Caki2 (cell line): Measurements from ENCODE around the gene HRH1. TPM values are rescaled to one million over a fixed set of nuclear protein-coding genes. Genes with fewer than 3 reads are reported as not detected.
"Not testable (repeated sequence)": the region's sequence is repeated elsewhere in the genome, so short reads cannot be mapped to it uniquely, and the experiment has no call there.

Source experiments
- DNase-seq: peaks from one replicate; pipeline ENCODE4 v3.0.0-alpha.2; 2015; ENCODE audit warnings: low read depth
- in situ Hi-C: cut with HindIII; loops from 2 replicates; pipeline ENCODE4 v1.10.0; 2016; ENCODE audit warnings: low sequenced_read_pairs, low pct_unique_long_range_greater_than_20kb, mixed read lengths
- total RNA-seq: library from RNA; depleted of rRNA; stranded (reverse); fragments of >200 nt; shearing (Covaris generic); gene quantifications from 2 replicates; pipeline ENCODE4 v1.2.3, GENCODE V29; 2014; ENCODE audit warnings: low replicate concordance

HRH1 gene
- total RNA-seq, 1 experiment from 2014 or later: 9.4 TPM

DNA sequence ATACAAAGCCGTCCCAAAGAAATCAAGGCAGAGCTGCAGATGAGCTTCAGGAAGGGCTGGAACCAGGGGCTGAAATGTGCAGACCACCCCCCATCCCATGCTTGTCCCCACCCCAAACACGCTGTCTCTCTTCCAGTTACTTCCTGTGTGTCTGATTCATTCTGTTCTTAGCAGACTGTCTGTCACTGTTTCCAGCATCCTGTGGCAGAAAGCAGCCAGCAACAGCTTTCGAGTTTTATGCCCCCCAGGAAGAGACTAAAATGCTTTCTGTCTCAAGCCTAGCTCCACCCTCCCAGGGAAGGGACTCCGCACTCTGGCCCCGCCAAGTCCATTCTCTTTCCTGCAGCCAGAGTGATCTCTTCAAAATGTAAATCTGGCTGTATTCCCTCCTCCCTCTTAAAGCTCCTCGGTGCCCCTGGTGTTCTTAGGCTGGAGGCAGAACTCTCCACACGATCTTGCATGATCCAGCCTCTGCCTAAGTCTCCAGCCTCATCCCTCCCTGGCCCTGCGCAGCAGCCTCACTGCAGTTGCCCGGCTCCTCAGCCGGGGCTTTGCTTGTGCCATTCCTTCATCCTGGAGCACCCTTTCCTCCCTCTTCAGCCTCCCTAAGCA, 41.5 kb downstream of the HRH1 start:
- in situ Hi-C loops: no loop called here

DNA sequence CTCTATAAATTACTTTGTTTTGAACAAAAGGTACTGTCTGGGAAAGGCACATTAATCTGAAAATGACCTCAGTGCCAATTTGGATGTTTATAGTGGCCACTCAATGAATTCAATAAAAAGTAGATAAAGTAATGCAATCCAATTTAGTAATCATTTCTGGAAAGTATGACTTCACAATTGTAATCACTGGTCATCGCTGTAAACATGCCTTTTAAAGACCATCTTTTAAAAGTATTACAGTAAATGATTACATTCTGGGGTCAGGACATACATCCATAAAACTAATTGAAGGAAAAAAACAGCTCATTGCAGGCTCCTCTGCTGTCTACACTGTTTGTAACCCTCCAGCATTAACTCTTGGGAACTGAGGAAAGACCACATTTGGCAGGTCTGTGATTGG, 43.2 kb downstream of the HRH1 start:
- no peak for DNase-seq
- in situ Hi-C loops: no loop called here

More for the DNA sequence above, 41.5 kb downstream of the HRH1 start:
- no peak for DNase-seq

DNA sequence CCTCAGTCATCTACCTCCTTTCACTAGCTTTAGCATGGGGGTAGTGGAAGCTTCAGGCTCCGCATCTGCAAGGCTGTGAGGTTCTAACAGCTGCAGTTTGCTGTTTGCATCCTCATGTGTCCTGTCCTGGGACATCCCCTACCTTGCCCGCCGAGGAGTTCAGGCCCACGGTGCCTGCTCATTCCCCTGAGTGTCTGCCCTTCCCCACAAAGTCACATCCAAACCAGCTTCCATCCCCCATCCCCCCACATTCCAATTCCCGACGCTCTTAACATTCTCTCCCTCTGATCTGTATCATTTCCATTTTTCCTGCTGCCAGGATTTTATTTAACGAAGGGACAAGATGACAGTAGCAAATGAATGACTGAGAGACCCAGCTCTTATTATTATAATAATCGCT, 43.8 kb downstream of the HRH1 start:
- in situ Hi-C loops: no loop called here
- no peak for DNase-seq

DNA sequence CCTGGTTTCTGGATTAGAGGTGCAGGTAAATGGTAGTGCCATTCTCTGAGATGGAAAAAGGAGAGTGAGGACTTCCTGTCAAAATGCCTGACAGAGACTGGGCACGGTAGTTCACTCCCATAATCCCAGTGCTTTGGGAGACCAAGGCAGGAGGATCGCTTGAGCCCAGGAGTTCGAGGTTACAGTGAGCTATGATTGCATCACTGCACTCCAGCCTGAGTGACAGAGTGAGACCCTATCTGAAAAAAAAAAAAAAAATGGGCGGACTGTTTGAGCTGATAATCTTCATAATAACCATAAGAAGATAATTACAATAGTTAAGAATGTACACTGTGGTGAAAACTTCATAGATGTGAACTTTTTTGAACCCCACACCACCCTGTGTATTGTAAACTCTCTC, 44.2 kb downstream of the HRH1 start:
- DNase-seq: no peak
- in situ Hi-C loops: no loop called here

DNA sequence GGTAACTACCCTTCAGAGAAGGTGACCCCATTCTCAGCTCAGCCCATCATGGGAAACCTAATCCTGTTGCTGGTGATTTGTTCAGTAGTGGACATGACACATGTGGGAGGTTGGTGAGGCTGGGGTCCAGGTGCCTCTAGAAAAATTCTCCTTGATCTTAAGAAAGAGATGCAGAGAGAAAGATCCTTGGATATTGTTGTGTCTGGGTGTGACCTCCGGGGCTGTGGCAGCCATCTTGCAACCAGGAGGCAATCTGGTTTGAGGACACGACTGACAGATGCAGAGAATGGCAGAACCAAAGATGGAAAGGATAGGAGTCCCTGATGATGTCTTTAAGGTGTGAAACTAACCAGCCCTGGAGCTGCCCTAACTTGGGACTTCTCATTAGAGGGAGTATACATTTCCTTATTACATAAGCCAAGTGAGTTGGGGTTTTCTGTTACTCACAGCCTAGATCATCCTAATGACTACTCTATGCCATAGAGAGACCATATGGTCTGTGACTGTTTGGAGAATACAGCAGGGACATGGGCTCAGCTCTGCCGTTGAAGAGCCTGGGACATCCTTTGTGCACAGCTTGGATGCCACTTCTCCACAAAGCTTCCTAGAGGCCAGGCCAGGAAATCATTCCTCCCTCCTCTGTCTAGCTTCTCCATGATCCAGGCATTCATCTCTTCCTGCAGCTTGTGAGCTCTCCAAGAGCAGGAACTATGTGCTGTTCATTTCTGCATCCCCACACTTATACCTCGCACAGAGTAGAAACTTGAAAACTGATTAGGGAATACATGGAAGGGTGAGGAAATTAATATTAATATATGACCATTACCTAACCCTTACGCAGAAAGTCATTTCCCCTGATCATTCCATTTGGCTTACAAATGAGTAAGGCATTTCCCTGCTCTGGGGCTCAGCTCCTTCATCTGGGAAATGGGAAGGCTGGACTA, 45.9 kb downstream of the HRH1 start:
- in situ Hi-C loops: no loop called here
- no peak for DNase-seq

DNA sequence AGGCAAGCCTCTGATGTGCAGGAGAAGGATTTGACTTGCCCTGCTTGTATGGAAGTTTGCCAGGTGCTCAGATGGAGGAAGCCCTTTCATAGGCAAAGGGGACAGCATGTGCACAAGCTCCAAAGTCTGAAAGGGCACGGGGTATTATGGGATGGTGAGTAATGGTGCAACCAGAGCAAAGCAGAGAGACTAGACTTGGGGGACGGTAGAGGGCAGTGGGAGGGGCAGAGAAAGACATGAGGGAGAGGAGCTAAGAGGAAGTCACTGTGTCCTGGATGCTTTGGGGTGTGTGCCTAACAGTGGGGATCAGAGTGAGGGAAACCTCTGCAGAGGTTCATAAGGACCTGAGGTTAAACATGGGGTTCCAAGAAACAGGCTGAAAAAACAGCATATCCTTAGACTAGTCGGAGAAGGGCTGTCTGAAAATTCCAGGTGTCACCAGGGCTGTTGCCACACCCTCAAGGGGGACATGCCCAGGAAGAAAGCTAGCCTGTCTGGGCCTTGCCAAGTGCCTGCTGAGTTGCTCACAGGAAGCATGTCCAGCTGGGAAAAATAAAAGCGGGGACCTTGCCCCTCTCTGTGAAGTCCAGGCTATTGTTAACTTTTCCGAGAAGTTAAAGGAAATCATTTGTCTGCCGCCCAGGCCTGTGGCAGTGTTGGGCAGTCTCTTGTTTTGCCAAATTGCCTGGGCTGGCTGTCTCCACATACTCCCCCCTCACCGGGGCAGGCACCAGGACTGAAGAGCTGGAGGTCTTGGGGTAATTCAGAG, 47.1 kb downstream of the HRH1 start:
- DNase-seq: no peak
- in situ Hi-C loops: no loop called here

DNA sequence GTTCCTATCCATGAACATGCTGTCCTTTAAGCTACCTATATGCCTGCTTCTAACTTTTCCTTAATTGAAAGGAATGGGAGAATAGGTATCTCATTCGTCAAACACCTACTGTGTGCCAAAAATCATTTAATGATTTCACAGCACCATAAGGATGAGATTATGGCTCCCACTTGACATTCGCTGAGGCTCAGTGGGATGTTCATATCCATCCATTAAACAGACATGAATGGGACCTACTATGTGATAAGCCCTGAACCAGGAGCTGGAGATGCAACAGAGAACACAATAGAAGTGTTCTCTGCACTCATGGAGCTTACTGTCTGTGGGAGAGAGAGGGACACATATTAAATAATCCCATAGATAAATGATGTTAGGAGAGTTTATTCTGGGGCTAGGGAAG, 49.7 kb downstream of the HRH1 start:
- in situ Hi-C loops: no loop called here
- DNase-seq: no peak

DNA sequence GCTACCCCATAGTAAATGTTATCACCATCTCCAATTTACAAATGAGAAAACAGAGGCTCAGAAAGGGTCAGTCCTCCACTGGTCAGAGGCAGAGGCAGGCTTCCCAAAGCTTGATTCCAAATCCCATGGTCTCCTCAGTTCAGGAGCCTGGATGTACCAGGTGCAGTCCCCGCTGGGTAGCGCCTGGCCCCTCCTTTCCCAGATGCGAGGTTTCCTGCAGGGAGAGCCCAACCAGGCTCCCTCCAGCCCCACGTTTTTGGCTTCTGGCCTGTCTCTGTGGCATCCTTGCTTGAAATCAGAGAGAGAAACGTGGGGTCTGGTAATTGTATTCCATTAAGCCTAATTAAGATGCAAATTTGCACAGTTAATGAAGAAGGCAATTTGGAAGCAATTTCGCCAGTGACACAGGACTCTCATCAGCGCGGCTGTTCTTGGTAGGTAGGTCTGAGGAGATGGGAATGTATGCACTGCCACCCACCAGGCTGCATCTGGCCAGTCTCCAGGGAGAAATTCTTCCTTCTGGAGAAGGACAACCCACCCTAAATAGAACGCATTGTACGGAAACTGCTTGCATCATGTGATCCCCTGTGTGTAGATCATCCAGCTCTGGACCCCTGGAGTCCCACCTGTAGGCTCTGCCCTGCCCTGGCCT, 50.5 kb downstream of the HRH1 start:
- in situ Hi-C loops: no loop called here
- DNase-seq: no peak

DNA sequence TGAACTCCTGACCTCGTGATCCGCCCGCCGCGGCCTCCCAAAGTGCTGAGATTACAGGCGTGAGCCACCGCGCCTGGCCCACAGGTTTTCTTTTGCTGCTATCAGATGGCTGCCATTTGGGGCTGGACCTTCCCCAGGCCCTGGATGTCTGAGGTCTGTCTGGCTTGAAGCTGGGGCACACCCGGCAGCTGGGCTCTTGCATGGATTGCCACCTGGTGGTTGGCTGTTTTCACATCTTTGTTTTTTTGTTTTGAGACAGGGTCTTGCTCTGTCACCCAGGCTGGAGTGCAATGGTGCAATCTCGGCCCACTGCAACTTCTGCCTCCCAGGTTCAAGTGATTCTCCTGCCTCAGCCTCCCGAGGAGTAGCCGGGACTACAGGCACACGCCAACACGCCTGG, 51.6 kb downstream of the HRH1 start:
- in situ Hi-C loops, DNase-seq: not testable (repeated sequence)

DNA sequence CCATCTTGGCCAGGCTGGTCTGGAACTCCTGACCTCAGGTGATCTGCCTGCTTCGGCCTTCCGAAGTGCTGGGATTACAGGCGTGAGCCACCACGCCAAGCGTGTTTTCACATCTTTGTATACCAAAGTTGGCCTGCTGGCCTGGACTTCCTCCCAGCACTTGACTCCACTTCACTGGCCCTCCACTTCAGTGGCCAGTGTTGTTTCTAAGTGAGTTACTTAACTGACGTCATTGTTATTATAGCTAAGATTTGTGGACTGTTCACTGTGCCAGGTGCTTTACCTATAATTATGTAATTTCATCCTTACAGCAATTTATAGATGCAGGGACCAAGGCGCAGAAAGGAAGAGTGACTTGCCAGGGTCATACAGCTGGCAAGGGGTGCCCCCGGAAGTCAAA, 52.0 kb downstream of the HRH1 start:
- in situ Hi-C loops: no loop called here
- DNase-seq: no peak

DNA sequence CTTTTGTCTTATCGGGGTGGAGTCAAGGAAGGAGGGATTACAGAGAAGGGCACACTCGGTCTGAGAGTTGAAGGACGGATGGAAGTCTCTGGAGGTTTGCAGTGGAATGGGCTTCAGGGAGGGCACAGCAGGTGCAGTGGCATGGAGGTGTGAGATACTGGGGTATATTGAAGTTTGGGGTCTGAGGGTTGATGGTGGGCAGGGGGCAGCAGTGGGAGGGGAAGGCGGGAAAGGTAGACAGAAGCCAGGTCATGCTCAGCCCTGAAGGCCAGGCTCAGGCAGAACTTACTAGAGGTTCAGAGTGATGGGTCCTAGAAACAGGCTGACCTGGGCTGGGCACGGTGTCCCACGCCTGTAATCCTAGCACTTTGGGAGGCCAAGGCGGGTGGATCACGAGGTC, 52.7 kb downstream of the HRH1 start:
- no peak for DNase-seq
- in situ Hi-C loops: no loop called here

DNA sequence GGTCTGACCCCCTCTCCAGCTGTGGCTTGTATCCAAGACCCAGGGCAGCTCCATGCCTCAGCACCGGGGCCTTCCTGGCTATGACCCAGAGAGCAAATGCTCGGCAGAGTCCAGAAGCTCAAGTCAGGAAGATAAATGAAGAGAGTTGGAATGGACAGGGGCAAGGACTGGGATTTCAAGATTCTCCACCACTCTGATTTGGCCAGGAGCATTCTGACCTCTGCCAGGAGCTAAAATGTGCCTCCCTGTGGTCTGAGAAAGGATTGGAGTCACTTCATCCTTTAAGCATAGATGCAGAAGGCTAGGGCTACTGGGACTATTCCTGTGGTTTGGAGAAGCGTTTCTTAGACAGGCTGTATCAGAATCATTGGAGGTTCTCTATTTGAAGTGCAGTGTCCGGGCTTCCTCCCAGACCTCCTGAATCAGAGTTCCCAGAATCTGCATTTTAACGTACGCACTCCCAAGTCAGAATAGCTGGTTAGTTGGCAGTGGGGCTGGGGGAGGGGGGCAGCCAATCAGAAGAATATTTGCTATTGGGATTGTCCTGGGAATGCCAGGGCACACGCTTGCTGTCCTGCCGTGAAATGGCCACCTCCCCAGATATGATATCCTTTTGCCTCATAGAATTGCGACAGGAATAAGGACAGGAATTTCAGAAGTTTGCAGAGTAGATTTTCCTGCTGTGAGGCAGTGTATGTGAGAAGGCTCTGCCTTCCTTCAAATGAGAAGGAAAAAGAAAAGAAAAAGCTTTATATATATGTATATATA, 57.4 kb downstream of the HRH1 start:
- DNase-seq: no peak

DNA sequence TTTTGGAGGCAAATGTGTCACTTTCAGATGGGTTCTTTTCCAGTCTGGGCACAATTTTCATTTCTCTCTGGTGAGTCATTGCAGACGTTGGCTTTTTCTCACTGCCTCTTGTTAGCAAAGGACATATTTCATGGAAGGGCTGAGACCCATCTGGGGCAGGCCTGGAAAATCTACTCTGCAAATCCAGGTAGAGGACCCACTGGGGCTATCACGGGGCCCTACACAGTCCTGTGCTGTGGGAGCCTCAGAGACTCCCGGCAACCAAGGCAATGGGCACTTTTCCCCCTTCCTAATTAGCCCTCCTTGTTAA, 58.0 kb downstream of the HRH1 start:
- in situ Hi-C loops: no loop called here
- no peak for DNase-seq

More for the DNA sequence above, 57.4 kb downstream of the HRH1 start:
- in situ Hi-C loops: no loop called here

DNA sequence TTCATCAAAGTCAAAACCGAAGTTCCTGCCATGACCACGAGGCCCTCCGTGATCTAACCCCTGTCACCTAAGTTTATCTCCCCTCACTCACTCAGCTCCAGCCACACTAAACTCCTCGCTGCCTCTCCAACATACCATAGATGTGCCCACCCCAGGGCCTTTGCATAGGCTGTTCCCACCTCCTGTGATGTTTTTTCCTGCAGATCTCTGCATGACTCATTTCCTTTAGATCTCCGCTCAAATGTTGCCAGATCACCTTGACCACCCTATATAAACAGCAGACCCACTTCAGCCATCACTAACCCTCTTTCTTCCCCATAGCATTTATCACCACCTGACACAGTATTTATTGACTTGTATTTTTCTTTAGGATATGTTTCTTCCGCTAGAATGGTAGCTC, 58.5 kb downstream of the HRH1 start:
- no peak for DNase-seq
- in situ Hi-C loops: no loop called here

DNA sequence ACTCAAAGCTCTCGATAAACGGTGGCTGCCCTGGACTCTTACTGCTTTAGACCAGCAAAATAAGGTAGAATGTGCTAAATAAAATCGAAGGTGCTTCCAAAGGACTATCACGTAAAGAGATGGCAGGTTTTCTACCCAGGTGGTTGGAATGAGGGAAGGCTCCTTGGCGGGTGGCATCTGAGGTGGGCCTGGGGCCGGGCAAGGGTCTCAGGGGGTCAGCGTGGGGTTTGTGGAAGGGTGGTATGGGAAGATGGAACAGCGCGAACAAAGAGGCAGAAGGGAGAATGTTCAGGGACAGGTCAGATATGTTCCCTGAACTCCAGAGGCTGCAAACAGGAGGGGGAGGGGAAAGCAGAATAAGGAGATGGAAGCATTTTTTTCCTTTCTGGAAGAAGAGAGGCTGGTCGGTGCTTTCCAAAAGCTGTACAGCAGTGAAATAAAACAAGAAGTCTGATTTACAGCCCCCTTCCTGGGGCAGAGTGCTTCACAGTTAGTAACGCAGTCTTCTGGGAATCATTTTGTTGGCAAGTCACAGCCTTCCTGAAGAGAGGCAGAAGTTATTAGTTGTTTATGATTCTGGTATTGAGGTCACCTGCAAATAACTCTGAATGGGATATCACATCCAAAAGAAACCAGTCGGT, 59.6 kb downstream of the HRH1 start:
- in situ Hi-C loops: no loop called here
- no peak for DNase-seq

DNA sequence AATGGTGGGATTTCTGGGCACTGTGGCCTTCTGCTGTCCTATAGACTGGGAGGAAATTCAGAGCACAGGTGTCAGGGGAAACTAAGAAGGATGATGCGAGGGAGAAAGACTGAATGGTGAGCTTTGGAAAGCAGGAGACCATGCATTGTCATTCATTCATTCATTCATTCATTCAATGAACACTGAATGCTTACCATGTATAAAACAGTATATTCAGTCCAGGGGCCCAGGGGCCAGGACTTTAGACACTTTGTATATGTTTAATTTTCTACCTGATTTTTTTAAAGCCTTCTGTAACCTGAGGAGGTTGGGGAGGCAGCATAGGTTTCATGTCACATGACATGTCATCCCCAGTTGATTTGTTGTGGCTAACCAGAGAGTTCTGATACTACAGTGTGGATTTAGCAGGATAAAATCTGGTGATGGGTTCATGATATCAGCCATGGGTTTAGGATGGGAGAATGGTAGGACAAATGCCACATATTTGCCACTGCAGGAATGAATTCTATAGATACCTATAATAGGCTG, 60.2 kb downstream of the HRH1 start:
- no peak for DNase-seq
- in situ Hi-C loops: no loop called here

DNA sequence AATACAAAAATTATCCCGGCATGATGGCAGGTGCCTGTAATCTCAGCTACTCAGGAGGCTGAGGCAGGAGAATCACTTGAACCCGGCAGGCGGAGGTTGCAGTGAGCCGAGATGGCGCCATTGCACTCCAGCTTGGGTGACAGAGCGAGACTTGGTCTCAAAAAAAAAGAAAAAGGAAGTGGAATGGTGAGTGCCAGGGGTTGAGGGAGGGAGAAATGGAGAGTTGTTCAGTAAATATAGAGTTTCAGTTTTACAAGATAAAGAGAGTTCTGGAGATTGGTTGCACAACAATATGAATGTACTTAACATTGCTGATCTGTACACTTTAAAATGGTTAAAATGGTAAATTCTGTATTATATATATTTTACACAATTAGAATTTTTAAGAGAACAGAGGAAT, 63.1 kb downstream of the HRH1 start:
- in situ Hi-C loops, DNase-seq: not testable (repeated sequence)
